GM06990 (cell line): ENCODE measurements around the gene KIAA1671.

Experiments
- DNase-seq: peaks from one replicate; pipeline ENCODE4 v3.0.0-alpha.2; 2011; ENCODE audit not compliant: insufficient read length; ENCODE audit errors: extremely low read depth
- H3K27me3 ChIP-seq: replicated peaks from 2 replicates; pipeline ENCODE4 v1.6.0; 2011; ENCODE audit warnings: low read length; ENCODE audit not compliant: control insufficient read depth, insufficient read depth
- H3K36me3 ChIP-seq: 2 replicates; pipeline ENCODE4 v1.5.1; 2011; ENCODE audit warnings: low read length; ENCODE audit not compliant: control insufficient read depth, insufficient read depth
- H3K4me3 ChIP-seq: replicated peaks from 2 replicates; pipeline ENCODE4 v1.5.1; 2011; ENCODE audit warnings: low read depth, mild to moderate bottlenecking, control low read depth, low read length
- CTCF ChIP-seq: IDR thresholded peaks from 2 replicates; pipeline ENCODE4 v1.5.1; 2011; ENCODE audit warnings: low read length, control low read depth, mild to moderate bottlenecking, inconsistent platforms; ENCODE audit not compliant: insufficient read depth, poor library complexity, severe bottlenecking

KIAA1671 gene

GRCh38 chr22:25069426-25069757 lies 116.9 kb downstream of the KIAA1671 start:
- H3K27me3 ChIP-seq = no peaks in the 10 kb centered on the region; the same call in 1 of the 2 replicates
- no peak for DNase-seq
- TF ChIP-seq CTCF = no peak
- H3K4me3 ChIP-seq = no peak overlapping the region
- no peaks in the 10 kb centered on the region for H3K36me3 ChIP-seq

DNA sequence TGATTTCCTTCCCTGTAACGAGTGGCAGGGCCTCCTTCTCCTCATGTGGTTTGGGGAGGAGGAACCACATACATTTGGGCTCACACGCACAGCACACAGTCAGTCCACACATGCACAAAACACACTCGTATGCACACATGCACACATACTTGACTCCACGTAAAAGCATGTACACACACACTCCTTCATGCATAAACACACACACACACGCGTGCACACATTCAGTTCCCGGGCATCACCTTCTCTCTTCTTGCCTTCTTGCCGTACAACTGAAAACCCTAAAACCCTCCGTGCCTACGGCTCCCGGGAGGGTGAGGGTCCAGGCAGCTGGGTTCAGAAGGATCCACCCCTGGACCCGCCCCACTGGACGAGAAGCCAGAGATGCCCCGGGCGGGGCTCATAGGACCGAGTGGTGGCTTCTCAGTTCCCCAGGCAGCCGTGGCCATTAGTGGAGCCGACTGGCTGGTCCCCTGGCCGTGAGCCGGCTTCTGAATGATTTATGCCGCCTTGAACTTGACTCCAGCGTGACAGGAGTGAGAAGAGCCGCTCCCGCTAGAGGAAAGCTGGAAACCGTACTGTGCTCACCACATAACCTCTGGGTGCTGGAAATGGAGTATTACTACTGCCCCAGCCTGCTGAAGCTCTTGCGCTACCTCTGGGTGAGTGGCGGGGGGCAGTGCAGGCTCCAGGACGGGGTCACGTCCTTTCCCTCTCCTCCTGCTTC lies 117.4 kb downstream of the KIAA1671 start:
- Histone ChIP-seq H3K27me3 (no peaks in the 10 kb centered on the region; the same call in 1 of the 2 replicates), H3K4me3 (peak overlapping the region; percentile 47), H3K36me3 (no peaks in the 10 kb centered on the region)
- no peak for TF ChIP-seq CTCF
- DNase-seq = no peak

DNA sequence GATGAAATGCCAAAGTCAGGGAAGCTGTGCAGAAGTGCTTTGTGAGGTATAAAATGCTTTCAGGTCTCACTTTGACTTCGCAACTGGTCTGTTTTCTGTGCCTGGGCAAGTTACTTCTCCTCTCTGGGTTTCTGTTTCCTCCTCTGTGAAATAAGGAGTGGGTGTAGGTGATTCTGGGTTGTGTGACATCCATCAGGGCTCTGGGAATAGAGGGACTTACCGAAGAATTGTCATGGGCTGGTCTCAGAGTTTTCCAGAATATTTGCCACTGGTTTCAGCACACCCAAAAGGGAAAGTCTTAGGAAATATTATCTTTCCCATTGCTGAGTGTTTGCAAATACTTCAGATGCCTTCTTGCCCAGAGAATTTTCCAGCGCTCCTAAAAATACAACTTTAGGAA lies 118.4 kb downstream of the KIAA1671 start:
- no peak for TF ChIP-seq CTCF
- no peaks in the 10 kb centered on the region; the same call in 1 of the 2 replicates for H3K27me3 ChIP-seq
- 0 out of 2 replicates have a peak overlapping the region, but pooled peaks have one; percentile 47 for H3K4me3 ChIP-seq
- no peak for DNase-seq
- no peaks in the 10 kb centered on the region for H3K36me3 ChIP-seq

DNA sequence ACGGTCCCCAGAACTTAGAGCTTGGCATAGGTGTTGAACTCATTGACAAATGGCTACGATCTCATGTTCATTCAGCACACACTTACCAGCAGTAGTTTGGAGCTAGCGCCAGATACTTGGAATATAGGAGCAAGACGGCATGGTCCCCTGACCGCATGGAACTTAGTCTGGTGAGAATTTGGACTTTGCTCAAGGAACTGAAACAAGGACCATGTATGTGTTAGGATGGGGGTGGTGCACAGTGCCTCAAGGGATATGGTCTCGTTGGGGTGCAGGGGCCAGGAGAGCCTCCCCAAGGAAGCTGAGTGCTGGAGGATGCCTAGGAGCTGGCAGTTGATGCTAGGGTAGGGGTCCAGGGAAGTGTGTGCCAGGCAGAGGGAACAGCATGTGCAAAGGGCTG lies 119.2 kb downstream of the KIAA1671 start:
- no peak for TF ChIP-seq CTCF
- no peaks in the 10 kb centered on the region; the same call in 1 of the 2 replicates for H3K27me3 ChIP-seq

GRCh38 chr22:25072406-25072805 lies 119.9 kb downstream of the KIAA1671 start:
- TF ChIP-seq CTCF = no peak
- DNase-seq = no peak
- H3K4me3 ChIP-seq = no peak overlapping the region
- no peaks in the 10 kb centered on the region; the same call in 1 of the 2 replicates for H3K27me3 ChIP-seq
- no peaks in the 10 kb centered on the region for H3K36me3 ChIP-seq

More for the DNA sequence above, 119.2 kb downstream of the KIAA1671 start:
- Histone ChIP-seq H3K36me3 (no peaks in the 10 kb centered on the region), H3K4me3 (no peak overlapping the region)
- DNase-seq = no peak
